Muscle layer of duodenum (tissue), 2 donors: ENCODE data around the gene SIGLEC1.
A peak's percentile ranks its signal among the peaks of the same experiment; 100 is the strongest.

Experiments used
- H3K27ac ChIP-seq: one replicate; pipeline ENCODE4 v1.7.0; 2013; ENCODE audit warnings: mild to moderate bottlenecking, low read length
- H3K27me3 ChIP-seq: one replicate; pipeline ENCODE4 v1.7.0; 2013; ENCODE audit warnings: low read depth, mild to moderate bottlenecking, control low read depth, low read length
- H3K36me3 ChIP-seq, 2 donors: one replicate each; pipeline ENCODE4 v1.7.0; 2013; ENCODE audit warnings: low read length in 2 of 2, control low read depth in 1 of 2, mild to moderate bottlenecking in 1 of 2; ENCODE audit not compliant: insufficient read depth in 2 of 2, control insufficient read depth in 1 of 2
- H3K4me1 ChIP-seq, 2 donors: one replicate each; pipeline ENCODE4 v1.7.0; 2013; ENCODE audit warnings: low read length in 2 of 2, mild to moderate bottlenecking in 2 of 2, control low read depth in 1 of 2, moderate library complexity in 1 of 2; ENCODE audit not compliant: insufficient read depth in 2 of 2, control insufficient read depth in 1 of 2
- H3K4me3 ChIP-seq, 2 donors: one replicate each; pipeline ENCODE4 v1.7.0; 2013; ENCODE audit warnings: low read length in 2 of 2, low read depth in 1 of 2, mild to moderate bottlenecking in 1 of 2
- H3K9me3 ChIP-seq, 2 donors: one replicate each; pipeline ENCODE4 v1.7.0; 2013; ENCODE audit warnings: low read length in 2 of 2, control low read depth in 1 of 2, mild to moderate bottlenecking in 1 of 2; ENCODE audit not compliant: control insufficient read depth in 1 of 2
- donor health status: healthy.

Gene SIGLEC1

GRCh38 chr20:3743251-3743650 is 30.9 kb upstream of the SIGLEC1 start:
- Histone ChIP-seq H3K27me3 (no peaks in the 10 kb centered on the region), H3K4me1 (no peaks in the 10 kb centered on the region), H3K4me3 (no peak overlapping the region), H3K36me3 (no peaks in the 10 kb centered on the region), H3K9me3 (no peaks in the 10 kb centered on the region), H3K27ac (no peak overlapping the region)

- H3K4me1 ChIP-seq, result no peaks in the 10 kb centered on the region
These were observed 29.5 kb upstream of the SIGLEC1 start for GRCh38 chr20:3741836-3742458.

GRCh38 chr20:3740615-3741301 is 28.4 kb upstream of the SIGLEC1 start:
- no peaks in the 10 kb centered on the region for H3K9me3 ChIP-seq
- H3K4me3 ChIP-seq, result no peak overlapping the region
- no peak overlapping the region for H3K27ac ChIP-seq
- no peaks in the 10 kb centered on the region for H3K4me1 ChIP-seq
- H3K36me3 ChIP-seq, result no peaks in the 10 kb centered on the region
- H3K27me3 ChIP-seq, result no peaks in the 10 kb centered on the region

More at GRCh38 chr20:3741836-3742458, 29.5 kb upstream of the SIGLEC1 start:
- Histone ChIP-seq H3K36me3 (no peaks in the 10 kb centered on the region), H3K9me3 (no peaks in the 10 kb centered on the region), H3K27me3 (no peaks in the 10 kb centered on the region), H3K4me3 (no peak overlapping the region), H3K27ac (no peak overlapping the region)

GRCh38 chr20:3739926-3740451 is 27.6 kb upstream of the SIGLEC1 start:
- Histone ChIP-seq H3K27ac (no peak overlapping the region), H3K27me3 (no peaks in the 10 kb centered on the region), H3K4me1 (no peaks in the 10 kb centered on the region), H3K36me3 (no peaks in the 10 kb centered on the region), H3K9me3 (no peaks in the 10 kb centered on the region), H3K4me3 (no peak overlapping the region)

GRCh38 chr20:3739054-3739925 is 26.9 kb upstream of the SIGLEC1 start:
- Histone ChIP-seq H3K27ac (no peak overlapping the region), H3K9me3 (no peaks in the 10 kb centered on the region), H3K27me3 (no peaks in the 10 kb centered on the region), H3K36me3 (no peaks in the 10 kb centered on the region), H3K4me3 (no peak overlapping the region), H3K4me1 (no peaks in the 10 kb centered on the region)

GRCh38 chr20:3738111-3739053 is 26.0 kb upstream of the SIGLEC1 start:
- Histone ChIP-seq H3K36me3 (no peaks in the 10 kb centered on the region), H3K4me1 (no peaks in the 10 kb centered on the region), H3K9me3 (no peaks in the 10 kb centered on the region), H3K27me3 (no peaks in the 10 kb centered on the region), H3K4me3 (no peak overlapping the region), H3K27ac (no peak overlapping the region)

GRCh38 chr20:3735768-3736167 is 23.4 kb upstream of the SIGLEC1 start:
- Histone ChIP-seq H3K4me3 (no peak overlapping the region), H3K9me3 (no peaks in the 10 kb centered on the region), H3K4me1 (no peaks in the 10 kb centered on the region), H3K36me3 (no peaks in the 10 kb centered on the region), H3K27ac (no peak overlapping the region), H3K27me3 (peaks cover 4% of the 10 kb centered on the region)

- Histone ChIP-seq H3K4me1 (no peaks in the 10 kb centered on the region), H3K27ac (no peak overlapping the region), H3K4me3 (peak overlapping the region in 1 of 2 donors; percentile 42)
These were observed 21.9 kb upstream of the SIGLEC1 start for GRCh38 chr20:3734111-3734843.

GRCh38 chr20:3733119-3733995 is 21.0 kb upstream of the SIGLEC1 start:
- Histone ChIP-seq H3K27ac (no peak overlapping the region), H3K4me3 (peak overlapping the region in 1 of 2 donors; percentile 42), H3K27me3 (peaks cover 4% of the 10 kb centered on the region), H3K36me3 (no peaks in the 10 kb centered on the region), H3K9me3 (no peaks in the 10 kb centered on the region), H3K4me1 (peaks cover 0 to 8% of the 10 kb centered on the region in 2 donors)

More at GRCh38 chr20:3734111-3734843, 21.9 kb upstream of the SIGLEC1 start:
- Histone ChIP-seq H3K36me3 (no peaks in the 10 kb centered on the region), H3K9me3 (no peaks in the 10 kb centered on the region), H3K27me3 (peaks cover 4% of the 10 kb centered on the region)
